Measurements from ENCODE around the gene UBE2D4.
"Not testable (repeated sequence)": the region's sequence is repeated elsewhere in the genome, so short reads cannot be mapped to it uniquely, and the experiment has no call there.

Gene UBE2D4

DNA sequence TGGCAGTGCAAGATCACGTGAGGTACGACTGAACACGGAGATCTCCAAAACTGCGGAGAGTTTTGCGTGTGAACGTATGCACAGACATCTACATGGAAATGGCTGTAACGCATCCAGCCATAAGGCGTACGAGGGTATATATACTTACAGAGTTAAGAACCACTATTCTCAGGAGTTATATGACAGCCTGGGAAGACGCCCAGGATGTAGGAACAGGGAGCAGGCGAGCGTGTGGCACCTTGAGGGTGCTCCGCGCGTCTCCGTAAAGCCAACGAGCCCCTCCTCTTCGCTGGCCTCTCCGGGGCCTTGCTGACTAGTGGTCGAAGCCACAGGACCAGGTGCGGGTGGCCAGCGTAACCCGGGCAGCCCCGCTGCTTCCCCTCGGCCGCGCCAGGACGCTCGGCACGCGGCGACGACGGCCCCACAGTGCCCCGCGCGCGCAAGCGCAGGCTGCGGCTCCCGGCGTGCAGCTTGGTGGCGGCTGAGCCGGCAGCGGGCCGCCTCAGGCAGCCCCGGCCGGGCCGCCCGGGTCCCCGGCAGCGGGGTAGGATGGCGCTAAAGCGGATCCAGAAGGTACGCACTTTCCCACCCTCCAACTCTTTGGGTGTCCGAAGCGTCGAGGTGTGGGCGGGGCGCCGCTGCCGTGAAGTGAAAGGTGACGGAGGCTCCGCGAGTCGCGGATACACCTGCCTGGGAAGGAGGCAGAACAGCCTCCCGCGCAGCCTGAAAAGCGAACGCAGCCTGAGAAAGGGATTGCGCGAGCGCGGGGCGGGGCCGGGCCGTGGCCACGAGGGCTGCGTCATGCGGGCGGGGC, at the start of gene UBE2D4:
UBE2D4 (plus strand) TSS at position 453 of the 814 bp plus-strand sequence; CDS start at position 550, 97 bp downstream.
- DNase-seq: peak; percentile 74

DNA sequence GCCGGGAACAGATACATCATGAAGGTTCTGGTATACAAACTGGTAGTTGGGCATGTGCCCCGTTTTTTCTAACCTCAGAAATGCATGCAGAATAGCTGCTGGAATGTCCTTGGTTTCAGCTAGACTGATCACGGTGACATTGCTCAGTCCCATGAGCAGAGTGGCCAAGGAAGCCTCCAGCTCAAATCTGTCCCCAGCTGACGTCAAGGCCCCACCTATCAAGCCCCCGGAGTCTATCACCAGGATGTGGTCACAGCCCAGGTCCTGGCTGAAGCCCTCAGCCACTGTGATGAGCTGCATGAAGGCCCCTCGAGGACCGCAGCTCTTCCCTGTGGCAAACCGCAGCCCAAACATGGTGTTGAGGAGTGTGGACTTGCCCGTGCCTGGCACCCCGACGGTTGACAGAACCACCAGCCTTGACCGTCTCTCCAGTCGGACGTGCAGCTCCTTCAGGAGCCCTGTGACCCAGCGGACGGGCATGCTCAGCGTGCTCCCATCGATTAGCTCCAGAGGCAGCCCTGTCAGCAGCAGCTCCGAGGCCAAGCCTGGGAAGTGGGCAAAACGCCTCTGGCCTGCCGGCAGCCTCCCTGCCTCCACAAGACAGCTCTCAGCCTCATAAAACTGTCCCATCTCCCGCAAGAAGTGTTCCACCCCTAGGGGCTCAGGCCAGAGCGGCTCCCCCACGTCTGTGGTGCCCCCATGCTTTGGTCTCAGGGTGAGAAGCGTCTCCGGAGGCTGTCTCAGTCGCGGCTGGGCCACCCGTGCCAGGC, 49.1 kb upstream of the UBE2D4 start:
- DNase-seq: no peak

DNA sequence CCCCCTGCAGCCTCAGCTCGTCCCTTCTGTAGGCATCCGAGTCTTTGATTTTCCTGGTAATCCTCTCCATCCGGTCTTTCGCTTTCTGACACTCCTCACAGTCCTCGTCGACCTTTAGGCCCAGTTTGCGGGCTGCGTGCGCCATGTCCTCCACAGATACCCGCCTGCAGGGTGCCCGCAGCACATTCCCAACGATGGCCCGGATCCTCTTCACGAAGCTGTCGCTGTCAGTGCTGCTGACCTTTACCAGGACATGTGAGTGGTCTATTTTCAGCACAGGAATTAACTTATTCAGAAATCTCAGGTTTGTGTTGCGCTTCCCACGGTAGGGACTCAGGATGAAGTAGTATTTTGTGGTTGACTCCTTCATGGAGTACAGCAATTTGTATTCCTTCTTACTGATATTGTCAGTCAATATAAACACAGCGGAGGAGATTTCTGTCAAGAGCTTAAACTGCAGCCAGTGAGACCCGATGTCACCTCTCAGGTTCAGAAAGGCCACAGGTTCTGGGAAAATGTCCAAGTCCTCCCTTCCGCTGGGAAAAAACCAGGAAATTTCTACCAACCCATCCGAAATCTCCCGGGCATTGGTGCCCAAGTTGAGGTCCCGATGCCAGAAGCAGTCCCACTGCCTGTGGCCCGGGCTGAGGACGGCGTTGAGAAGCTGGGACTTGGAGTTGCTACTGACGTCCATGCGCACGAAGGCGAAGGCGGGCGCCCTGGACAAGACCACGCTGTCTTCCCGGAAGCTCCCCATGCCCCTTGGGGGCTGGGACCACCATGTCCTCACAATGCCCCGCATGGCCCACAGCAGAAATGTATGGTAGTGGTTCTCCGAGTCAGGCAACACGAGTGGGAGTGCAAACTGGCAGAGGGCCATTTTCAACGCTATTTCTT, 48.0 kb upstream of the UBE2D4 start:
- no peak for DNase-seq

DNA sequence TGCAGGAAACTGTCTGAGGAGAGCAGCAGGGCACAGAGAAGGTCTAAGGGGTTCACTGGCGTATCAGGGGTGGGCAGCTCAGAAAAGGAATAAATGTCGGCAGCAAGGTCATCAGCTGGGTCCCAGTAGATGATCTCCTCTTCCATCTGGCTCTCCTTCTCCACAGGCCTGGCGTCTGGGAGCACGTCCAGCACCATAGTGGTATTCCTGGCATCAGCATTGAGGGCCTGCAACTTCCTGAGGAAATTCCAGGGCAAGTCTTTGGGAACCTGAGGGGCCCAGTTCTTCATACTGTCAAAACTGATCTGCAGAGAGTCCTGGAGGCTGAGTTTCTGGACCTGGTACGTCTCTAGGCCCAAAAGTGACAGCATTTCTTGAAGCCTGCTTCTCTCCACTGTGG, 47.4 kb upstream of the UBE2D4 start:
- DNase-seq: no peak

DNA sequence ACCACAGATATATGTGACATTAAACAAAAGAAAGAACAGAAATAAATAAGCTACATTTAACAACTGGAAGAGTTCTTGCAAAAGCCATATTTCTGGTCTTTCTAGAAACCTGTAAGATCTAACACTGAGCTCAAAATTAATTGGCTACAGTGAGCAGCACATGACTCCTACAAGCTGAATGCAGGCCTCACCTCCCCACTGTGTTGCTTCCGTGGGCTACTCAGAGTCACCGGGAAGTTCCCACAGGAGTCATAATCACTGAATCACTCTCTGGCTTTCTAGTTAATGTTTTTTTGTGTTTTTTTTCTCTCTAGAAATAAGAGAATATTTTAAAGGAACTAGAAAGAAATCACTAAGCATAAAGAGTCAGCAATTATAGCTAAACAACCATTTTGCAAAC, 46.8 kb upstream of the UBE2D4 start:
- no peak for DNase-seq

DNA sequence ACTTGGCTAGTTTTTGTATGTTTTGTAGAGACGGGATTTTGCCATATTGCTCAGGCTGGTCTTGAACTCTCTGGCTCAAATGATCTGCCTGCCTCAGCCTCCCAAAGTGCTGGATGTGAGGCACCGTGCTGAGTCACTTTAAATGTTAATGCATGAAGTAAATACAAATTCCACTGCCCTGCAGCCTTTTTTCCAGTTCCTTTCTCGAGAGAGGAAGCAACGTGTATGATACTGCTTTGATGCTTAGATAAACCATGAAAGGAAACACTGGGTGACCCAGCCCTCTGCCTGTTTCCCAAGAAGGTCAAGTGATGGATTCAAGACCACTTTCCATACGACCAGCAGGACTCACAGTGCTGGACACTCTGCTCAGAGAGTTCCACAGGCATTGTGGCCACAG, 45.6 kb upstream of the UBE2D4 start:
- DNase-seq: no peak

DNA sequence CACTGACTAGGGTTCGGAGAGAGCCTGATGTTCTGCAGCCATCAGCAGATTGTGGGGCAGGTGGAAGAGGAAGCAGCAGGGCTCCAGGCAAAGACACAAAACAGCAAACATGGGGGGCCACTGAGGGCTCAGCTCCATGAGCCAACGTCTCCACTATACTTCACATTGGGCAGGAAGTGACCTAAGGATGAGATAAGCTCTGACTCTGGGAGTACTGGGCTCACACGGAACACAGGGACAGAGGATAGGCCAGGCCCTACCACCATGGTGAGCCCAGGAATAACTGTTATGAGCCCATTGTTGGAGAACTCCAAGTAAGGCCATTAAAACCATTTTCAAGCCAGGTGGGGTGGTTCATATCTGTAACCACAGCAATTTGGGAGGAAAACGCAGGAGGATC, 42.0 kb upstream of the UBE2D4 start:
- DNase-seq: no peak

DNA sequence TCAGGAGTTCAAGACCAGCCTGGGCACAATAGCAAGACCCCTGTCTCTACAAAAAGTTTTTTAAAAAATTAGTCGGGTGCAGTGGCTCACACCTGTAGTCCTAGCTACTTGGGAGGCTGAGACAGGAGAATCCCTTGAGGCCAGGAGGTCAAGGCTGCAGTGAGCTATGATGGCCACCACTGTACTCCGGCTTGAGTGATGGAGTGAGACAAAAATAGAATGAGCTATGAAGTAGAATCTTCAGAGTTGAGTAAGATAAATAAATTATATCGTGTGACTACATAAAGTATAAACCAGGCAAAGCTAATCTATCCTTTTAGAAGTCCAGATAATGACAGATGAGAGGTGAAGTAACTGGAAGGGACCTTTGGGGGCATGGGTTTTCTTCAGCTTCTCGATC, 41.6 kb upstream of the UBE2D4 start:
- no peak for DNase-seq

DNA sequence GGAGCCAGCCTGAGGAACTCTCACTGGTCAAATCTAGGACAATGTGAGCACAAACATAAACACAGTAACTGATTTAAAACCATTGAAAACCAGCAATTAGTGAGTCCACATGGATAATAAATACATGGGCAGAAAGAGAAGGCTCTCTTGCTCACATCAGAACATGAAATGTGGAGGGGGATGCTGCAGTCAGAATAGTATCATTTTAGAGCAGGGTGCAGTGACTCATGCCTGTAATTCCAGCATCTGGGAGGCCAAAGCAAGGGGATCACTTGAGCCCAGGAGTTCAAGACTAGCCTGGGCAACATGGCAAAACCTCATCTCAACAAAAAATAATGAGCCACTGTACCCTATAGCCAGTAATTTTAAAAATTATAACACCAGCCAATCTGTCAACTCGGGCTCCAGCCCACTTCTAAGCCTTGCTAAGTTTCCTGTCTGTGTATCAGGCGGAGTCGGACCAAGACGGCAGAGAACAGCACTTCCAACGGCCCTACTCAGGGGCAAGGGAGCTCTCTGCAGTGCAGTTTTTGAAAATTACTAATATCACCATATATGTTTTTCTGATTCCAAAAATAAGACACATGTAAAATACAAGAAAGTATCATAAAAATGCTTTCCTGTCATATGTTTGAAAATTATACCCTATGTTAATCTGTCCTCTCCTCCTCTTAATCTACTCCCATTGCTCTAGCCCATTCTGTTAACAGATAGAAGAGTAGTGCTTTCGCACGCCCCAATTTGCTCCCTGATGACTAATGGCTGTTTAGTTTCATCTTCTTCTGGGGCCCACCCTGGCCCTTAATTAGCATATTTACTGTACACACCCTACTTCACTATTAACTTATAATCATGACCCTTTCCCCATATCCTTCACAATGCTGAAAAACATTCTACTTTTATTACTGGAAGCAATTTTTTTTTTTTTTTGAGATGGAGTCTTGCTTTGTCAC, 37.0 kb upstream of the UBE2D4 start:
- no peak for DNase-seq

DNA sequence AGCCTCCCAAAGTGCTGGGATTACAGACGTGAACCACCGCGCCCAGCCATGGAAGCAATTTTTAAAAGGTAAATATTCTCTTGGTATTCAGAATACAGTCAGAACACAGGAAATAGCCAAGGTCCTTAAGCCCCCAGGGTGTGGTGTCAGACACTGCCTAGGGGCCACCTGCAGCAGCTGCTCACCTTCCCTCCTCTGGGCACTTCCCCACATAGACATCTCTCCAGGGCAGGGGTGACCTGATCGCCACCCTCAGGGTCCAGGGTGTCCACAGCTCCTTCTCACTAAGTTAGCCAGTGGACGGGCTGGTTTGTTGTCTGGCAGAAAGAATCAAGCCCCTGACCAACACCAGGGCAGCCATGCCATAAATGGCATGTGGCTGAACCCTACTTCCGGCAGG, 35.8 kb upstream of the UBE2D4 start:
- DNase-seq: no peak

DNA sequence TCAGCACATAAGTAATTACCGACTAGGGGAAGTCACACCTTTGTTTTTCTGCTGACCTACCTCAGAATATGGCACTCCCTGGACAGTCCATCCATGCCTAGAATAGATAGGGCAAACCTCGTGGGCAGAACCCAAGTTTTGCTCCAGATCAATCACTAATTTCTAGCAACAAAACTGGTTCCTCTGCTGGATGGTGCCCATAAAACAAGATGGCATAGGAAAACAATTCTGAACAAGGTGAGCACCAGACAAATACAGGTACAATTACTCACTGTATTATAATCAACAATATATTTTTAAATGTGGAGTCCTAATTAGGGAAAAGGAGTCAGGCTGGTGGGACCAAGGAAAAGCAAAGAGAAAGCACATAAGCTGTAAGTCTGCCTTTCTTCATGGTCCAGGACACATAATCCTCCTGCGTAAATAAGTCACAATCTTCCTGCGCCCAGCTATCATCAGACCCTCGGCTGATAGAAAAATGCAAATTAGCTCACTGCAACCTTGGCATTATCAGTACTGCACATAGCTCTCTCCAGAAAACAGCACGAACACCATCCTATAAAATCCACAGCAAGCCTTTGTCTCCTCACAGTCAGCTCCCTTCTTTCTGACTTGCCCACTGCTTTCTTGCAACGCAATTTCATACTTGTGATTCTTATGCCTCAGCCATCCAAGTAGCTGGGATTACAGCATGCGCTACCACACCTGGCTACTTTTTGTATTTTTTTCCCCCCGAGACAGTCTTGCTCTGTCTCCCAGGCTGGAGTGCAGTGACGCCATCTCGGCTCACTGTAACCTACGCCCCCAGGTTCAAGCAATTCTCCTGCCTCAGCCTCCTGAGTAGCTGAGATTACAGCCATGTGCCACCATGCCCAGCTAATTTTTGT, 34.9 kb upstream of the UBE2D4 start:
- DNase-seq: no peak

DNA sequence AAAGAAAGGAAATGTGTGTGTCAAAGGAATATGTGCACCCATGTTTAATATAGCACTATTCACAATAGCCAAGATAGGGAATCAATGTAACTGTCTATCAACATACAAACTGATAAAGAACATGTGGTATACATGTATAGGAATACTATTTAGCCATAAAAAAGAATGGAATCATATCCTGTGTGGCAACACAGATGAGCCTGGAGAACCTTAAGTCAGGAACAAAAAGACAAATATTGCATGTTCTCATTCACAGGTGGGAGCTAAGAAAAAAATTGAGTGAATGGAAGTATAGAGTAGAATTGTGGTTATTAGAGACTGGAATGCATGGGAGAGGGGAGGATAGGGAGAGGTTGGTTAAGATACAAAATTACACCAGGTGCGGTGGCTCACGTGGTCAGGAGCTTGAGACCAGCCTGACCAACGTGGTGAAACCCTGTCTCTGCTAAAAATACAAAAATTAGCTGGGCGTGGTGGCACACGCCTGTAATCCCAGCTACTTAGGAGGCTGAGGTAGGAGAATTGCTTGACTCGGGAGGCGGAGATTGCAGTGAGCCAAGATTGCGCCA, 30.3 kb upstream of the UBE2D4 start:
- no peak for DNase-seq

DNA sequence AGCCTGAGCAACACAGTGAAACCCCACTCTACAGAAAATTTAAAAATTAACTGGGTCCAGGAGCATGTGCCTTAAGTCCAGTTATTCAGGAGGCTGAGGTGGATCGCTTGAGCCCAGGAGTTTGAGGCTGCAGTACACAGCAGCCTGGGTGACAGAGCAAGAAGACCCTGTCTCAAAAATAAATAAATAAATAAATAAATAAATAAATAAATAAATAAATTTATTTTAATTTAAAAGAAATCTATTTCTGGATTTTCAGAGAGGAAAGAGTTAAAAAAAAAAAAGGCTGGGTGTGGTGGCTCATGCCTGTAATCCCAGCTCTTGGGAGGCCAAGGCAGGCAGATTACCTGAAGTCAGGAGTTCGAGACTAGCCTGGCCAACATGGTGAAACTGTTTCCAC, 27.7 kb upstream of the UBE2D4 start:
- not testable (repeated sequence) for DNase-seq

DNA sequence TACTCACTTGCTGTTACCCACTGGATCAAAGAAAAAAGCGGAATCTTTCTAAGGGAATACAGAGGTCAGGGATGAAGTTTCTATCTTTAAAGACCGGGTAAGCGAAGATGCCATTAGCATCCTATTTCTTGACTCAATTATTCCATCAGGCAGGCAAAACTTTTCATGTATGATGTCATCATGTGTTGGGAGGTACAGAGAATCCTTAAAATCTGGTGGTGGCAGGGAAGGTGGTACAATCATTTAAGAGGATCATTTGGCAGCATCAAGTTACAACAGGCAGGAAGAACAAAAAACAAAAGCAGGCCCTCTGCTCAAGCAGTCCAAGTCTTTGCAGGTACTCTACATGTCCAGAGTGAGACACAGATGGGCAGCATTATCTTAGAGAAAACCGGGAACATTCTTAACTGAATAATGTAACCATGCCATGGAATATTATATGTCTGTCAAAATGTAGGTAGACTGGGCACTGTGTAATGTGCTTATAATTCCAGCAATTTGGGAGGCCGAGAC, 23.6 kb upstream of the UBE2D4 start:
- DNase-seq: no peak

DNA sequence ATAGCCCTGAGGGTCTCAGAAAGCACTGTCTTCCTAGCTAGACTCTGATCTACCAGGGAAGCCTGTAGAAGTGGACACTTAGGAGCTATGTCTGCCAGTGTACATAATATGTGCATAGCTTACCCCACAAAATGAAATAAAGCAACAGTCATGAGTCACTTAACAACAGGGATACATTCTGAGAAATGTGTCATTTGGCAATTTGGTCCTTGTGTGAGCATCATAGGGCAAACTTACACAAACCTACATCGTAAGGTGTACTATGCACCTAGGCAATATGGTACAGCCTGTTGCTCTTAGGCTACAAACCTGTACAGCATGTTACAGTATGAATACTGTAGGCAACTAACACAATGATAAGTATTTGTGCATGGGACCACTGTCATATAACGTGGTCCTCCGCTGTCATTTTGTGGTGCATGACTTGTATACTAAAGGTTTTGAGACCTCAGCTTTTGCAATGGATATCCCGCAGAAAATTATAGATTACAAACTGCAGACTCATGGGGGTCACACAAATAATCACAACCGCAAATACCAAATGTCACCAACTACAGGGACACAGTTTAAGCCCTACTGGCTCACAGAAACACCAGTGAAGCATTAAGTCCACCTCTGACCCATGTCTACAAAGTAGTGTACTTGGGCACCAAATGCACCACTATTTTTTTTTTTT, 21.6 kb upstream of the UBE2D4 start:
- no peak for DNase-seq

DNA sequence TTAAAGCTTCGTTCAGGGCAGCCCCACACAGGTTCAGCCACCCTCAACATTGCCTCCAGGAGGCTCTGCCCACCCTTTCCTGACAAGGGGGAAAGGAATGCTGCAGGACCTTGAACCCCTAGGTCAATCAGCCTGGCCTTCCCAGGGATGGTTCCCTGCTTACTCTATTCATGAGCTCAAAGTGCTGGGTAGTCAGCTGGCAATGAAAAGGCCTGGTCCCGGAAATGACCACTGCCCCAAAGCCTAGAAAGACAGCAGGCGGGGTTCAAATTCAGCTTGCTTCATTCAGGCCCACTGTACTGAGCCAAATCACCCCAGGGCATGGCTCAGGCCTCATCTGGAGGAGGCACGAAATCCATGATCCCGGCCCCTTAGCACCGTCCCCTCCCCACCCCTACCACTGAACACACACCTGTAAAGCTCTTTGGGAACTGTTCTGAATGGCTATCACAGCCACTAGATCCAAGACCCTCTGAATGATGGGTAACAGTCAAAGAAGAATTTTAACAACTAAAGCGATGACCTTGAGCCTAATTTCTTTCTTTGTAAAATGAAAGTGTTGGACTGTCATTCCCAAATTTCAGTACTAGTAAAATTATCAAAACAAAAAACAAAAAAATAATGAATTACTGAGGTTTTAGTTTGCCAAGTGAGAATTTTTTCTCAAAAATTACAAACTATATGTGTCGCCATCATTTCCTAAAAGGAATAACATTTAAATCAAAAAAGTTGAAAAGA, 20.9 kb upstream of the UBE2D4 start:
- no peak for DNase-seq

DNA sequence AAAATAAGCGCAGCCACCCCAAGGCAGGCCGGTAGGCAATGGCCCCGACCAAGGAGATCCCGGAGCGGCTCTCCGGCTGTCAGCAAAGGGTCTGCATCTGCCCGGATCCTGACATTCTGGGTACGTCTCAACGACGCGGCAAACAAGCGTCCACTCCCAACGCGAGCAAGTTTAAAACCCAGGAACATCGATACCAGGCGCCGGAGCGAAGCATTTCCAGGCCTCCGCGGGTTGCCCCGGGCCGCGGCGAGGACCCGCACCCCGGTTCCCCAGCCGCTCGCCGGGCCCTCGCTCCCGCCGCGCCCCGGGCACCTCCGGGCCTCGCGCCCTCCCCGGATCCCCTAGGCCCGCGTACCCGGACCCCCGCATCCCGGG, 20.3 kb upstream of the UBE2D4 start:
- DNase-seq: no peak

DNA sequence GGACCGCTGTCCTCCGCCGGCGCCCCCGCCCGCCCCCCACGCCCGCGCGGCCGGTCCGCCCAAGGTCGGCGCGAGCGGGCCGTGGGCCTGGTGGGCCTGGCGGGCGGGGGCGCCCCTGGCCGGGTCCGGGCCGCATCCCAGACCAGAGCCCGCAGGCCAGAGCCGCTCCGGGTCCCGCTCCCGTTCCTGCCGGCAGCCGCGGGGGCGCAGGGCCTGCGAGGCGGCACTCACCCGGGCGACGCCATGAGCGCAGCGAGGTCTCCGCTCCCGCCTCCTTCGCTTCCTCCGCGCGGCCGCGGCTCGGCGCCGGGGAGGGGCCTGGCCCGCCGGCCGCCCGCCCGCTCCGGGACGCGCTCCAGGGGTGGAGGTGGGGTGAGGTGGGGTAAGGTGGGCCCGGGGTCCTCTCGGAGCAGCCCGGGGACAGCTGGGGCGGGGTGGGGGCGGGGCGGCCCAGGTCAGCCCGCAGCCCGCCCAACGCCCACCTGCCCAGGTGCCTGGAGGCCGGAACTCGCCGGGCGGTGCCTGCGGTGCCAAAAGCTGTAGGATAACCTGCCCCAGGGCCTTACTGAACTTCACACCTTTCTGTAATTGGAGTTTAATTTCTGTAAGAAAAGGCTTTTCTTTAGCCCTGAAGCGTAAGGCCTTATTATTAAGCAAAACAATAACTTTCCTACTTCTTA, 19.8 kb upstream of the UBE2D4 start, which contains the start of gene URGCP:
URGCP (minus strand) TSS at position 266 of the 680 bp plus-strand sequence; CDS start at position 245, 21 bp downstream.
- peak; percentile 9 for DNase-seq
